Right lobe of liver (tissue), 4 donors: ENCODE measurements around the gene MEAK7.

Experiments
- CTCF ChIP-seq, 4 donors: fragments of 200-600 bp in 3 of 4; fragments of 450-650 bp in 1 of 4; IDR thresholded peaks; one replicate each; pipeline versions ENCODE4 v1.5.1 to v1.8.0; 2016 to 2022; ENCODE audit warnings: antibody characterized with exemption in 4 of 4, mild to moderate bottlenecking in 2 of 4
- POLR2A ChIP-seq: fragments of 450-650 bp; IDR thresholded peaks from one replicate; pipeline ENCODE4 v1.6.1; 2017; ENCODE audit warnings: antibody characterized with exemption, mild to moderate bottlenecking
- donor health status: DM: no; HTN: no; CAD: no.
- donor health status: DM: no; HTN: no; CAD: no.
- donor health status: DM: no; HTN: yes; CAD: no.

GRCh38 chr16:84458606-84459532 is 45.6 kb downstream of the MEAK7 start:
- no peak for TF ChIP-seq POLR2A
- TF ChIP-seq CTCF (IDR thresholded peaks at IDR 0.05), result no peak
